Naive B cell (primary cell): ENCODE measurements around the gene A4GNT. TPM values are rescaled to one million over a fixed set of nuclear protein-coding genes. Genes with fewer than 3 reads are reported as not detected.

Source experiments
- ATAC-seq, 2 donors: fragments of 150-1000 bp; cut with Tn5 transposase; 2 replicates each; pipeline ENCODE4 v1.10.0; 2021; ENCODE audit warnings: low read depth in 2 of 2, mild to moderate bottlenecking in 2 of 2, moderate library complexity in 2 of 2
- DNase-seq: peaks from one replicate; pipeline ENCODE4 v3.0.0; 2022
- H3K27ac Mint-ChIP-seq, 6 donors: one replicate each; pipeline ENCODE4 v1.8.0; 2020 to 2022; ENCODE audit warnings: mild to moderate bottlenecking in 6 of 6, mixed read lengths in 6 of 6, moderate library complexity in 5 of 6, inconsistent platforms in 2 of 6
- H3K27me3 Mint-ChIP-seq, 3 donors: one replicate each; pipeline ENCODE4 v1.8.0; 2021 to 2022; ENCODE audit warnings: mixed read lengths in 3 of 3, mild to moderate bottlenecking in 1 of 3
- H3K36me3 Mint-ChIP-seq, 2 donors: one replicate each; pipeline ENCODE4 v1.8.0; 2020 to 2022; ENCODE audit warnings: mixed read lengths in 2 of 2, inconsistent platforms in 1 of 2, mild to moderate bottlenecking in 1 of 2
- H3K4me1 Mint-ChIP-seq, 3 donors: one replicate each; pipeline ENCODE4 v1.8.0; 2020 to 2022; ENCODE audit warnings: mixed read lengths in 3 of 3, inconsistent platforms in 1 of 3, mild to moderate bottlenecking in 1 of 3, moderate library complexity in 1 of 3
- H3K4me3 Mint-ChIP-seq, 8 donors: one replicate each; pipeline ENCODE4 v1.8.0; 2020 to 2022; ENCODE audit warnings: mild to moderate bottlenecking in 8 of 8, mixed read lengths in 8 of 8, moderate library complexity in 8 of 8, inconsistent platforms in 2 of 8
- H3K9me3 Mint-ChIP-seq, 7 donors: one replicate each; pipeline ENCODE4 v1.8.0; 2020 to 2022; ENCODE audit warnings: mixed read lengths in 7 of 7, mild to moderate bottlenecking in 5 of 7, inconsistent platforms in 2 of 7, moderate library complexity in 1 of 7
- polyA plus RNA-seq, 6 donors: library from polyadenylated mRNA; unstranded; fragments of 300-500 nt; fragmentation: Illumina TruSeq; gene quantifications; one replicate each; pipeline ENCODE4 v1.2.3, GENCODE V29; 2021; ENCODE audit warnings: low read depth in 6 of 6

The A4GNT gene
- polyA plus RNA-seq, 6 donors from 2014 or later: 0.19 TPM; not detected in 5

- Mint-ChIP-seq H3K36me3 (no peaks in the 10 kb centered on the region), H3K4me1 (peaks cover 16 to 36% (median 16%) of the 10 kb centered on the region in 3 donors), H3K27ac (peak overlapping the region in 1 of 6 donors; percentile 17), H3K9me3 (no peaks in the 10 kb centered on the region), H3K4me3 (no peak overlapping the region), H3K27me3 (peaks cover 0 to 8% (median 7%) of the 10 kb centered on the region in 3 donors)
- ATAC-seq (no peak), DNase-seq (no peak)
Measured at GRCh38 chr3:138136201-138136600, 4.0 kb upstream of the A4GNT start.

DNA sequence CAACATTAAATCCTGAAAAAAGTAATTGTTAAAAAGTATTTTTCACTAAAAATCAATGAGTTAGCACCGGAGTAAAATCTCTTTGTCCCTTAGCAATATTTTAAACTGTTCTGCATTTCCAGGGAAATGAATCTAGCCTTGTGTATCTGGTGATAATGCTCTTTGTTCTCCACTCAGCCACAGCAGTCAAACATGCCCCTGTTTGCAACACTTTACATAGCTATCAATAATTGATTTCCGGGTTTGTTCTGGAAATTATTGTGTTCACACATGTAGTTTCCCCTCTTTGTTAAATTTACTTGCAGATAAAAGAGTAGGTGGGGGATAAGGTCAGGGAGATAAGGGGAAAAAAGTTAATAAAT is 3.6 kb upstream of the A4GNT start:
- ATAC-seq (no peak), DNase-seq (no peak)
- Mint-ChIP-seq H3K36me3 (no peaks in the 10 kb centered on the region), H3K4me1 (peaks cover 16 to 36% (median 16%) of the 10 kb centered on the region in 3 donors), H3K4me3 (peak overlapping the region in 1 of 8 donors; percentile 41), H3K27me3 (peaks cover 0 to 7% (median 4%) of the 10 kb centered on the region in 3 donors), H3K9me3 (no peaks in the 10 kb centered on the region), H3K27ac (no peak overlapping the region)

GRCh38 chr3:138135146-138135832 is 3.1 kb upstream of the A4GNT start:
- H3K4me1 Mint-ChIP-seq: peaks cover 16 to 36% (median 16%) of the 10 kb centered on the region in 3 donors
- no peaks in the 10 kb centered on the region for H3K9me3 Mint-ChIP-seq
- peak overlapping the region in 1 of 8 donors; percentile 41 for H3K4me3 Mint-ChIP-seq
- DNase-seq (no peak), ATAC-seq (peak in 1 of 2 donors; percentile 67)
- H3K27me3 Mint-ChIP-seq: peaks cover 0 to 6% (median 0%) of the 10 kb centered on the region in 3 donors
- H3K27ac Mint-ChIP-seq: no peak overlapping the region
- H3K36me3 Mint-ChIP-seq: no peaks in the 10 kb centered on the region

DNA sequence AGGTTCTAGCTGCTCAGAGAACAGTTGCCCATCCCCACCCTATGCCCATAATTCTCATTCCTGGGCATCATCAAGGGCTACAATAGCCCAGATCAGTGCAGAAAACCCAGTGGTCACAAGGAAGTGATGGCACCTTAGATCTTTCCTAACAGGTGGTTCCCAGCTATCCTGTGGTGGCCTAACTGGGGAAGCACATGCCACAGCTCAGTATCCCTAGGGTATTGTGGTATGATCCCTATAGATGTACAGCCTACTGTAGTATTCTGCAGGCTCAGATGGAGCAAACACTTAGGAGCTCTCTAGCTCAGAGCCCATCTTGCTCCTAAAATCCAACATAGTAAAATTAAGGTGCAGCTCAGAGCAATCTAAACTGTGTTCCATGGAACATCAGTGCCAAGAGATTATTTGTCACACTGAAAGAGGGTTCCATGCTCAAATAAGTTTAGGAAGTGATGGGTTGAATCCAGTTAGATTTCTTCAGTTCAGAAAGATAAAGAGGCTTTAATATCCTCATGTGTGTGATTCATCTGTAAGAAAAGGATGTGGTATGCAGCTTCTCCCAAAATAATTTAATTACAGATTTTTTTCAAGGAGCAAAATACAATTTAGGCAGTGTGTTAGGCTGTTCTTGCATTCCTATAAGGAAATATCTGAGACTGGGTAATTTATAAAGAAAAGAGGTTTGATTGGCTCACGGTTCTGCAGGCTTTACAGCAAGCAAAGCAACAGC is 4.4 kb downstream of the A4GNT start:
- H3K9me3 Mint-ChIP-seq: peaks cover 0 to 11% (median 6%) of the 10 kb centered on the region in 7 donors
- no peak overlapping the region for H3K4me3 Mint-ChIP-seq
- ATAC-seq (no peak), DNase-seq (no peak)
- peaks cover 8 to 21% (median 15%) of the 10 kb centered on the region in 3 donors for H3K27me3 Mint-ChIP-seq
- no peak overlapping the region for H3K27ac Mint-ChIP-seq
- H3K36me3 Mint-ChIP-seq: no peaks in the 10 kb centered on the region
- H3K4me1 Mint-ChIP-seq: no peaks in the 10 kb centered on the region

DNA sequence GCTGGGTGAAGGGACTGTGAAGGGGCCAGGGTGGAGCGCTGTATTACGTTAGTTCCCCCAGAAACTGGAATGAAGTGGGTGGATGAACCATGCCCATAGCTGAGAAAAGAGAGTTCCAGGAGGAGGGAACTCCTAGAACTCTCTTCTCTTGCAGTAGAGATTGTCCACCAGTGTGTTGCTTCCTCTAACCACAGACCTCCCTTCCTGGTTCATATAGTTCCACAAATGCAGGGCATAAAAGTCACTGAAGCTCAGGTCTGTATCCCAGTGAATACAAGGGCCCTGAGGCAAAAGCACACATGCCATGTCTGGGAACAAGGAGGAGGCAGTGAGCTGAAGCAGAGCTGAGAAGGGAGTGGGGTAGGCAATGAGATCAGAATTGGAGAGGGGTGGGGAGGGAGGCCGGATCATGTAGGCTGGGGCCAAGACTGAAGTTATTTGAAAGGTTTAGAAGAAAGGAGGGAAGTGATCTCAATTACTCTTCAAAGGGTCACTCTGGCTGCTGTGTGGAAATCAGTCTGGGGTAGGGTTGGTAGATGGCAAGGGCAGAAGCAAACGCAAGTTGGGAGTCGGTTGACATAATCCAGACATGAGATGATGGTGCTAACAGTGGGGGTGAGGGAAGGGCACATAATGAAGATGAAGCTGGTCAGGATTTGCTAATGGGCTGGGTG is 6.5 kb downstream of the A4GNT start:
- Mint-ChIP-seq H3K4me3 (peak overlapping the region in 1 of 8 donors; percentile 7), H3K27me3 (peaks cover 8 to 23% (median 15%) of the 10 kb centered on the region in 3 donors), H3K27ac (peak overlapping the region in 2 of 6 donors; percentile 62 to 89), H3K36me3 (no peaks in the 10 kb centered on the region), H3K4me1 (no peaks in the 10 kb centered on the region), H3K9me3 (peaks cover 0 to 11% (median 6%) of the 10 kb centered on the region in 7 donors)
- ATAC-seq (no peak), DNase-seq (no peak)

DNA sequence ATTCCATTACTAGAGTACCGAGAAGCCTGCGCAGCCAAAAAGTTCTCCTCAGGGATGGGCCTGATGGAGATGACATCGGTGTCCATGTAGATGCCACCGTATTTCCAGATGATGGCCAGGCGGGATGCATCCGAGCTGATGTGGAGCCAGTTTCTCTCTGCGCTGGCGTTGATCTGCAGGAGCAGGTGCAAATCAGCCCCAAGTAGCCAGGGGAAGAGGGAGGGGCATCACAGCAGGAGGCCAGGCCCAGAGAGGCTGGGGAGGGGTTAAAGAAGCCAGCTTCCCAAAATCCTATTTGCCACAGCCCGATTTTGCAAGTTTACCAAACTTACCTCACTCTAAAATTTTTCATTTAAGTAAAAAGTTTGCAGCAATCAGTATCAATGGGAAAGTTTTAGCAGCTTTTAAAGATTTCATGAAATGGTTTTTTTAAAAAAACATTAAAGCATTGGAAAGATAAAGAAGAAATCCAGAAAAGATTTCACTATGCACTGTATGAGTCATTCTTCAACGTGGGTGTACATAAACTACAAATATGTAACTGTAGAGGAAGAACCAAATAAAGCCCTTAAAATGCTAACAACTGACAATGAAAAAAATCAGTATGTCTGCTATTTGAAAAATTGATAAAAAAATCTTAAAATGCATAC is 7.4 kb downstream of the A4GNT start:
- Mint-ChIP-seq H3K27me3 (peaks cover 8 to 27% (median 19%) of the 10 kb centered on the region in 3 donors), H3K4me1 (no peaks in the 10 kb centered on the region), H3K9me3 (peaks cover 0 to 11% (median 6%) of the 10 kb centered on the region in 7 donors), H3K4me3 (no peak overlapping the region), H3K36me3 (no peaks in the 10 kb centered on the region), H3K27ac (no peak overlapping the region)
- DNase-seq: no peak
- ATAC-seq: no peak

DNA sequence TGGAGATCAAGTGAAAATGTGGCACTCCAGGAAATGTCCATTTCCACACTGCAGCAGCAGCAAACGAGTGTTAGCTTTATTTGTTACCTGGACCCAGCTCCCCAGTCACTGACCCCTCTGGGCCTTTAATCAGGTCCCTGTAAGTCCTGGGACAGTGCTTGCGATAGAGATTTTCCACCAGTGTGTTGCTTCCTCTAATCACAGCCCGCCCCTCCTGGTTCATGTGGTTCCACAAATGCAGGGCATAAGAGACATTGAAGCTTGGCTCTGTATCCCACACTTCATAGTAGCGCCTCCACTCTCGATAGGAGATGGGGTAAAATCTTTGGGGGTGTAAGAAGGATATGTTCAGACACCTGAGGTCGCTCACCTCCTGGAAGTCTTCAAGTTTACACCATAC is 8.0 kb downstream of the A4GNT start:
- ATAC-seq: no peak
- DNase-seq: no peak
- Mint-ChIP-seq H3K27me3 (peaks cover 8 to 27% (median 19%) of the 10 kb centered on the region in 3 donors), H3K9me3 (peaks cover 0 to 11% (median 6%) of the 10 kb centered on the region in 7 donors), H3K36me3 (no peaks in the 10 kb centered on the region), H3K27ac (no peak overlapping the region), H3K4me1 (no peaks in the 10 kb centered on the region), H3K4me3 (no peak overlapping the region)

- ATAC-seq: no peak
- H3K4me1 Mint-ChIP-seq: peaks cover 4 to 18% (median 9%) of the 10 kb centered on the region in 3 donors
Measured at GRCh38 chr3:138119423-138119766, 12.8 kb downstream of the A4GNT start.

DNA sequence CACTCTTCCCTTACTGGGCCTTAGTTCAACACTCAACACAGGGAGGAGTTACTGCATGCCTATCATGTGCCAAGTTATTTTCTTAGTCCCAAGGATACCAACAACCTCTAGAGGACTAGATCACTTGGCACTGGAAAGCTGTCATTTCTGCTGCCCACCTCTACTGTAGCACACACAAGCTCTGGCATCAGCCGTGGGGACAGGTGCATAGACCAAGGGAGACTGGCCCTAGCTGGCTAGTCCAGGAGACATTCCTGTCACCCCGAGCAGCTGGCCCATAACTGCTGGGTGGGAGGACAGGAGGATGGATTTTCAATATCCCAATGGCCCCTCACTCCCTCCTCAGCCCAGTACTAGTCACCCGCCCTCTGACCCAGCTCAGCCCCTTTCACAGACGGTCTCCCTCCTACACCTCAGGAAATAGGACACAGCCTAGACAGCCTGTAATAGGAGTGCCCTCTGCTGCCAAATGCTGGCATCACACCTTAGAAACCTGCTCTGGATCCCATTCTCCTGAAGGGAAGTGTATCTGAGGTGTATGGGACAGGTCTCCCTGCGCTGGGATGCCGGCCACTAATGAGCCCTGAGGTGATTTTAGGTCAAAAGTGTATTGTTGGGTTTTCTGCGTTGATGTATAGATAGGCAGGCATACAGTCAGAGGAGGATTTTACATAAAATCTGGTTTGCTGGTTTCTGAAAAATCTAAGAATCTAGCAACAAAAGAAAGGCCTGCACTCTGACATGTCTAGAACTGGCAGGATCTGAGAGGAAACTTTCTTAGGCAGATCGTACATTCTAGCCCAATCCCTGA is 13.4 kb downstream of the A4GNT start:
- Mint-ChIP-seq H3K36me3 (peaks cover 0 to 8% of the 10 kb centered on the region in 2 donors), H3K4me3 (no peak overlapping the region), H3K27ac (no peak overlapping the region), H3K4me1 (peaks cover 4 to 21% (median 12%) of the 10 kb centered on the region in 3 donors), H3K27me3 (peaks cover 33 to 68% (median 42%) of the 10 kb centered on the region in 3 donors), H3K9me3 (peaks cover 0 to 10% (median 4%) of the 10 kb centered on the region in 7 donors)
- ATAC-seq: peak; percentile 32 to 43
- DNase-seq: peak; percentile 17

More at GRCh38 chr3:138119423-138119766, 12.8 kb downstream of the A4GNT start:
- DNase-seq: no peak
- no peak overlapping the region for H3K27ac Mint-ChIP-seq
- H3K27me3 Mint-ChIP-seq: peaks cover 28 to 62% (median 40%) of the 10 kb centered on the region in 3 donors
- peaks cover 0 to 8% of the 10 kb centered on the region in 2 donors for H3K36me3 Mint-ChIP-seq
- no peak overlapping the region for H3K4me3 Mint-ChIP-seq
- peaks cover 0 to 10% (median 6%) of the 10 kb centered on the region in 7 donors for H3K9me3 Mint-ChIP-seq

DNA sequence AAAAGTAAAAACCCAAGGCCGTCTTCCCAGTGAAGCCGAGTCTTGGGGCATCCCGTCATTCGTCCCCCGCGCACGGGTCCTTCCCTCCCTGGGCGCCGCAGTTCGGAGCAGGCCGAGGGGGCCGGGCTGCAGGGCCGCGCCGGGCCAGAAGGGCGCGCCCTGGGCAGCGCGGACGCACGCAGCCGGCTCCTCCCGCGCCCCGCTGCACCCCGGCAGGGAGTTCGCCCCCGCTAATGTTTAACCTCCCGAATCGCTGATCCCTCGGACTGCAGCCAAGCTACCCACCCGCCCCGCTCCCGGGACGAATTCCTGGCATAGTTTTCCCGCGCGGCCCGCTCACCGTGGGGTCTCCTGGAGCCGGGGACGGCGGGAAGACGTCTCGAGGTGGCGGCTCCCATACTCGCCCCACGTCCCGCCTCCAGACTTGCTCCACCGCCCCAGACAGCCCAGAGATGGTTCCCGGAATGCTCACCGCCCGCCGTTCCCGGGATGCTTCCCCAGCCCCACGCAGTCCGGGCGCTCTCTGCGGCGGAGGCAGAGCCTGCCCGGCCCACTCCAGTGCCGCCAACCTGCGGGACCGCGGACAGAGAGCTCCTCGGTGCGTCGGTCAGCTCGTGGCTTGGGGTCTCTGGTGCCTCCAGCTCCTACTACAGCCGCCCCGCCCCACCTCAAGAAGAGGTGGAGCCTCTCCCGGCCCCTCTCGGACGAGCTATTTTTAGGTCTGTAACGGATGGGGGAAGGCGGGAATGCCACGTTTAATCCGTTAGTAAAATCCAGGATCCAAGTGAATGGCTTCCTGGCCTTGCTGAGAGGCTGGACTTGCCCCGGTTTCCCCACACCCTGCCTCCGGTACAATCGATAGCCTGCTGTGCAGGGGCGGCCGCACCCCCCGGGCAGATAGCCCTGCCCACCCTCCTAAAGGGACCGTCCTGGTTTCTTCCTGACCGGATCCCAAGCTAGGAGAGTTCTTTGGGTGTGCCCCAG is 16.9 kb downstream of the A4GNT start, which contains the start of gene DZIP1L:
Gene DZIP1L (minus strand): TSS at position 621 of the 984 bp plus-strand sequence. CDS start 11,637 bp downstream, outside the sequence.
- H3K4me1 Mint-ChIP-seq: peaks cover 4 to 21% (median 12%) of the 10 kb centered on the region in 3 donors
- H3K4me3 Mint-ChIP-seq: peak within 1 kb of the TSS; percentile 67 to 91 (median 82)
- H3K36me3 Mint-ChIP-seq: peaks cover 0 to 8% of the 10 kb centered on the region in 2 donors
- H3K27me3 Mint-ChIP-seq: peaks cover 44 to 81% (median 61%) of the 10 kb centered on the region in 3 donors
- ATAC-seq: peak; percentile 89
- peak within 1 kb of the TSS in 1 of 6 donors; percentile 90 for H3K27ac Mint-ChIP-seq
- DNase-seq: peak; percentile 9
- H3K9me3 Mint-ChIP-seq: peaks cover 0 to 1% (median 0%) of the 10 kb centered on the region in 7 donors

- H3K4me1 Mint-ChIP-seq: peaks cover 4 to 21% (median 12%) of the 10 kb centered on the region in 3 donors
- H3K27me3 Mint-ChIP-seq: peaks cover 45 to 83% (median 69%) of the 10 kb centered on the region in 3 donors
Measured at GRCh38 chr3:138114431-138114918, 17.7 kb downstream of the A4GNT start.

More at GRCh38 chr3:138114431-138114918, 17.7 kb downstream of the A4GNT start:
- ATAC-seq (no peak), DNase-seq (no peak)
- peaks cover 0 to 1% (median 0%) of the 10 kb centered on the region in 7 donors for H3K9me3 Mint-ChIP-seq
- H3K36me3 Mint-ChIP-seq: peaks cover 0 to 8% of the 10 kb centered on the region in 2 donors
- peak overlapping the region in 1 of 6 donors; percentile 90 for H3K27ac Mint-ChIP-seq
- peak overlapping the region; percentile 67 to 86 (median 82) for H3K4me3 Mint-ChIP-seq
